ENCODE data around the gene IRF4.
"Not testable (repeated sequence)": the region's sequence is repeated elsewhere in the genome, so short reads cannot be mapped to it uniquely, and the experiment has no call there.

Gene IRF4

DNA sequence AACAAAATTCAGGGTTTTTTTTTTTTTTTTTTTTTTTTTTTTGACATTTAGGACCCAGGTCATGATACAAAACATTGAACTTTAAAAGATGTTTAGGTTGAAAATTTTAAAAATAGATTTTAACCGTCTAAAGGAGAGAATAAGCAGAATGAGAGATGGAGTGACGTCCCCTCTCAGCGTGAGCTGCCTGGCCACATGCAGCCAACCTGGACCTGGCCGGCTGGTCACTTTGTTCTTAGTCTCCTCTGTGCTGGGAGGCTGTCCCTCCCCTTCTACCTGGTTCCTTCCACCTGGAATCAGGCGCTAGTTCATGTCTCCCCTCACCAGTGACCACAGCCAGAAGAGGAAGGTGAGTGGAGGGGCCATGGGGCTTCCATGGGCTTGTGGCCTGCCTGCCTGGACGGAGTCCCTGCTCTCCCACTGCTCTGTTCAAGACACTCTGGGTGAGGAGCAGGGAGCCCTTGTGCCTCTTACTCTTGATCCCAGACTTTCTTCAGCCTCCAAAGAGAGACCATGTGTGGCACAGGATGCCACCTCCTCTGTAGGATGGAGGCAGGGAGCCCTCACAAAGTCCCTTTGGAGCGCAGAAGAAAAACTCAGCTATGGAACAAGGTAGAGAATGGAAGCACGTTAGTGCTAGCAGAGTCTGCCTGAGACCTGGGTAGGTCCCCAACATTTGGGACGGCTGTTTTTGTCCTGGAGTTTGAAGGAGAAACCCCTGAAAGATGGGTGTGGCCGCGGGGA is 31.7 kb downstream of the IRF4 start:
- H3K9me3 Mint-ChIP-seq, result peaks cover 42% of the 10 kb centered on the region
- TF ChIP-seq, protein P1, sequence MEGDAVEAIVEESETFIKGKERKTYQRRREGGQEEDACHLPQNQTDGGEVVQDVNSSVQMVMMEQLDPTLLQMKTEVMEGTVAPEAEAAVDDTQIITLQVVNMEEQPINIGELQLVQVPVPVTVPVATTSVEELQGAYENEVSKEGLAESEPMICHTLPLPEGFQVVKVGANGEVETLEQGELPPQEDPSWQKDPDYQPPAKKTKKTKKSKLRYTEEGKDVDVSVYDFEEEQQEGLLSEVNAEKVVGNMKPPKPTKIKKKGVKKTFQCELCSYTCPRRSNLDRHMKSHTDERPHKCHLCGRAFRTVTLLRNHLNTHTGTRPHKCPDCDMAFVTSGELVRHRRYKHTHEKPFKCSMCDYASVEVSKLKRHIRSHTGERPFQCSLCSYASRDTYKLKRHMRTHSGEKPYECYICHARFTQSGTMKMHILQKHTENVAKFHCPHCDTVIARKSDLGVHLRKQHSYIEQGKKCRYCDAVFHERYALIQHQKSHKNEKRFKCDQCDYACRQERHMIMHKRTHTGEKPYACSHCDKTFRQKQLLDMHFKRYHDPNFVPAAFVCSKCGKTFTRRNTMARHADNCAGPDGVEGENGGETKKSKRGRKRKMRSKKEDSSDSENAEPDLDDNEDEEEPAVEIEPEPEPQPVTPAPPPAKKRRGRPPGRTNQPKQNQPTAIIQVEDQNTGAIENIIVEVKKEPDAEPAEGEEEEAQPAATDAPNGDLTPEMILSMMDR (IDR thresholded peaks at IDR 0.05), result no peak

DNA sequence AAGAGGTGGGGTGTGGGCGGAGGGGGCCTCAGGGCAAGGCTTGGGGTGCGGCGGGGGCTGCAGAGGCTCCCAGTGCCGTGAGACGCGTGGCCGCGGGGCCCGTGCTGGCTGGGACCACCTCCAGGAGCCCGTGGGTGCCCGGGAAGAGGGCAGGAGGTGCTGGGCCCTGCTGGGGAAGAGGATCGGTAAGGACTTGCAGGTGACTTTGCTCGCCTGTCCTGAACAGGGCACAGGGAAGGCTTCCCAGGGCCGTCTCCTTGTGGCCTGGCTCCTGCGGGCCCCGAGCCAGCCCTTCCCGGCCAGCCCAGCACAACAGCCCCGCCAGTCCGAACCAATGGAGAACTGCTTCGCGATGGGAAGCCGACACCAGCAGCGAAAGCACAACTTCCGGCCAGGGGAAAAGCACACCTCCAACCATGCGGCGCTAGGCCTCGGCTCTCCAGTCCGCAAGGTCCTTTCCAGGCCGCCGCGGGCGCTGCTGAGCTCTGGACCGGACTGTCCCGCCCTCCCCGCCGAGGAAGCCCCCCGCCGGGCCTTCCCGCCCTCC is 32.3 kb downstream of the IRF4 start:
- Mint-ChIP-seq H3K27me3 (ENCODE audit: low read depth, poor library complexity) (peaks cover 10% of the 10 kb centered on the region), H3K4me3 (no peak overlapping the region), H3K36me3 (ENCODE audit: low read depth) (no peaks in the 10 kb centered on the region), H3K9me3 (peaks cover 42% of the 10 kb centered on the region), H3K27ac (no peak overlapping the region), H3K4me1 (peaks cover 6% of the 10 kb centered on the region)
- no peak for DNase-seq
- TF ChIP-seq, protein P1 (IDR thresholded peaks at IDR 0.05), result no peak

More for the DNA sequence above, 31.7 kb downstream of the IRF4 start:
- peaks cover 6% of the 10 kb centered on the region for H3K4me1 Mint-ChIP-seq
- H3K36me3 Mint-ChIP-seq (ENCODE audit: low read depth), result no peaks in the 10 kb centered on the region
- peaks cover 7% of the 10 kb centered on the region for H3K27me3 Mint-ChIP-seq (ENCODE audit: low read depth, poor library complexity)
- H3K4me3 Mint-ChIP-seq, result no peak overlapping the region
- no peak overlapping the region for H3K27ac Mint-ChIP-seq
- DNase-seq, result no peak

DNA sequence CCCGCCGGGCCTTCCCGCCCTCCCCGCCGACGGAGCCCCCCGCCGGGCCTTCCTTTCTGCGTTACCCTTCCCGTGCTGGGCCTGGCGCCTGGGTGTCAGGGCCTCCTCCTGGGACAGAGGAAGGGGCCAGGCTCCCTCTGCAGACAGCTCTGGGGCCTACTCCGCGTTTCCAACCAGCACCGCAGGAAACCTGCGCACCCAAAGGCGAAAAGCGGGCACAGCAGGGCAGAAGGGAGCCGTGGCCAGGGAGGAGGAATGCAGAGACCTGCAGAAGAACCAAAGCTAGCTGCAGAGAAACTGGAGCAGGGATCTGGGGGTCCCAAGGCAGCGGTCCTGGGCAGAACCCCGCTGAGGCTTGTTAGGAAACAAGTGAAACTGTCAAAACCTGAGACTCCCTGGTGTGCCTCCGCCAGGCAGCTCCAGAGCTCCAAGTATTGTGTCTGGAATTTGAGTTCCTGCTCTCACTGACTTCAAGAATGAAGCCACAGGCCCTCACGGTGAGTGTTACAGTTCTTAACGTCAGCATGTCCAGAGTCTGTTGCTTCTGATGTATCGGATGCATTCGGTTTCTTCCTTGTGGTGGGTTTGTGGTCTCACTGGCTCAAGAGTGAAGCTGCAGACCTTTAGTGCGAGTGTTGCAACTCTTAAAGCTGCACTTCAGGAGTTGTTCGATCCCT is 33.3 kb downstream of the IRF4 start:
- no peak for DNase-seq
- H3K27ac Mint-ChIP-seq, result no peak overlapping the region
- no peaks in the 10 kb centered on the region for H3K36me3 Mint-ChIP-seq (ENCODE audit: low read depth)
- peaks cover 42% of the 10 kb centered on the region for H3K9me3 Mint-ChIP-seq
- peaks cover 6% of the 10 kb centered on the region for H3K4me1 Mint-ChIP-seq
- H3K4me3 Mint-ChIP-seq, result no peak overlapping the region
- TF ChIP-seq, protein P1 (IDR thresholded peaks at IDR 0.05), result no peak
- H3K27me3 Mint-ChIP-seq (ENCODE audit: low read depth, poor library complexity), result peaks cover 11% of the 10 kb centered on the region

DNA sequence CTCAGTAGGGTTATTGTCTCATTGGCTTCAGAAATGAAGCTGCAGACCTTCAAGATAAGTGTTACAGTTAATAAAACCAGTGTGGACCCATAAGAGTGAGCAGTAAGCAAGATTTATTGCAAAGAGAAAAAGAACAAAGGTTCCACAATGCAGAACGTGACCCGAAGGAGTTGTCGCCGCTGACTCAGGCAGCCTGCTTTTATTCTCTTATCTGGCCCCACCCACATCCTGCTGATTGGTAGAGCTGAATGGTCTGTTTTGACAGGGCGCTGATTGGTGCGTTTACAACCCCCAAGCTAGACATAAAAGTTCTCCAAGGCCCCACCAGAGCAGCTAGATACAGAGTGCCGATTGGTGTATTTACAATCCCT is 33.9 kb downstream of the IRF4 start:
- Mint-ChIP-seq H3K27me3 (ENCODE audit: low read depth, poor library complexity) (peaks cover 12% of the 10 kb centered on the region), H3K9me3 (peaks cover 39% of the 10 kb centered on the region)
- not testable (repeated sequence) for H3K27ac Mint-ChIP-seq; DNase-seq; H3K36me3 Mint-ChIP-seq (ENCODE audit: low read depth); H3K4me1 Mint-ChIP-seq; H3K4me3 Mint-ChIP-seq

DNA sequence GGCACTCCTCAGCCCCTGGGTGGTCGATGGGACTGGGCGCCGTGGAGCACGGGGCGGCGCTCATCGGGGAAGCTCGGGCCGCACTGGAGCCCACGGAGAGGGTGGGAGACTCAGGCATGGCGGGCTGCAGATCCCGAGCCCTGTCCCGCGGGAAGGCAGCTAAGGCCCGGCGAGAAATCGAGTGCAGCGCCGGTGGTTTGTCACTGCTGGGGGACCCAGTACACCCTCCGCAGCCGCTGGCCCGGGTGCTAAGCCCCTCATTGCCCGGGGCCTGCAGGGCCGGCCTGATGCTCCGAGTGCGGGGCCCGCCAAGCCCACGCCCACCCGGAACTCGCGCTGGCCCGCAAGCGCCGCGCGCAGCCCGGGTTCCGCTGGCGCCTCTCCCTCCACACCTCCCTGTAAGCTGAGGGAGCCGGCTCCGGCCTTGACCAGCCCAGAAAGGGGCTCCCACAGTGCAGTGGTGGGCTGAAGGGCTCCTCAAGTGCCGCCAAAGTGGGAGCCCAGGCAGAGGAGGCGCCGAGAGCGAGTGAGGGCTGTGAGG is 34.7 kb downstream of the IRF4 start:
- H3K9me3 Mint-ChIP-seq, result peaks cover 31% of the 10 kb centered on the region
- H3K36me3 Mint-ChIP-seq (ENCODE audit: low read depth); H3K27ac Mint-ChIP-seq; DNase-seq; H3K4me1 Mint-ChIP-seq; H3K4me3 Mint-ChIP-seq: not testable (repeated sequence)
- peaks cover 14% of the 10 kb centered on the region for H3K27me3 Mint-ChIP-seq (ENCODE audit: low read depth, poor library complexity)

DNA sequence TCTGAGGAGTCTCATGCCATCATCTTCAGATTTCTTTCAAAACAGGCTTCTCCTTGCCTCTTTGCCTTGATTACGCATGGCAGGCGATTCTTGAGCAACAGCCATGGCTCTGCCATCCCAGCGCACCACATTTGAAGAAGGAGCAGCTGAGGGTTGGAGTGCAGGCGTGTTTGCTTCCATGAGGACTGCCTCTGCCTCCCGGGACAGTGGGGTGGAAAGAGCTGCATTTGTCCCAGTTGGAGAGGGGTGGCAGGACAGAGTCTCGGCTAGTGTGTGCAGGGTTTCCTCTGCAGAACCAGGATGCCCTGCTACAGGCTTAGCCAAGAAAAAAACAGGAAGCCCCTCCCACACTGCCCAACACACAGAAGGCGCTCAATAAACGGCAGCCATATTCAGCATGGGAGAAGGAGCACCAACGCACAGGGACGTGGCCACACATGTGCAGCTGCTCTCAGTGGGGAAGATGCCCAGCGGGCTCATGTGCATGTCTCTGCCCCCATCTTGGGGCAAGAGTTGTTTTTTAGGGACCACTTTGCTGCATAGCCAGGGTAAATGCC is 36.6 kb downstream of the IRF4 start:
- H3K9me3 Mint-ChIP-seq, result peaks cover 24% of the 10 kb centered on the region
- no peak for DNase-seq
- H3K27ac Mint-ChIP-seq, result no peak overlapping the region
- H3K36me3 Mint-ChIP-seq (ENCODE audit: low read depth), result no peaks in the 10 kb centered on the region
- peaks cover 6% of the 10 kb centered on the region for H3K4me1 Mint-ChIP-seq
- H3K27me3 Mint-ChIP-seq (ENCODE audit: low read depth, poor library complexity), result peaks cover 17% of the 10 kb centered on the region
- H3K4me3 Mint-ChIP-seq, result no peak overlapping the region
- TF ChIP-seq, protein P1 (IDR thresholded peaks at IDR 0.05), result no peak
